Astrocyte of the spinal cord (primary cell): Measurements from ENCODE around the gene VSX2.

Source experiments
- DNase-seq: peaks from one replicate; pipeline ENCODE4 v3.0.0; 2011; ENCODE audit warnings: low read depth, low spot score
- H3K4me3 ChIP-seq: 2 replicates; pipeline ENCODE4 v1.5.1; 2011; ENCODE audit warnings: low read depth, mild to moderate bottlenecking, low read length, moderate library complexity
- in situ Hi-C: cut with HindIII; loops from 2 replicates; pipeline ENCODE4 v1.10.0; 2017; ENCODE audit warnings: low sequenced_read_pairs
- TF ChIP-seq, protein P1 (sequence below): IDR thresholded peaks from 2 replicates; pipeline ENCODE4 v1.5.1; 2012; ENCODE audit warnings: low read depth, mild to moderate bottlenecking, low read length, inconsistent platforms

Gene VSX2

DNA sequence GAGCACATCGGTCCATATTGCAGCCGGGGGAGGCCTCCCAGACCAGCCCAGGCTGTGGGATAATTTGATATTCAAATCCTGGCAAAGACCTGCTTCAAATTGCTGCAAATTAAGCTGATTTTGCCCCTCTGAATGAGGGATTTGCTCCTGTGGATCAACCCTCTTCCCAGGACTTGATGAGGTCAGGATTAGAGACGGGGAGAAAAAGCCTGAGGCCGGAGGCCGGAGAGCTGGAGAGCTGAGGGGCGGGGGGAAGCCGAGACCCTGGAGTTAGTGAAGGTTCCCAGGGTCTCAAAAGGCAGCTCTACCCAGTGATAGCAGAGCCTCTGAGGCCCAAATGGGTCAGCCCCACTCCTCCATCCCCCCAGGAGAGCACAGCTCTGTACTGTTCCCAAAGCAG lies 17.5 kb upstream of the VSX2 start:
- no peak for DNase-seq
- in situ Hi-C loops, result no loop called here

DNA sequence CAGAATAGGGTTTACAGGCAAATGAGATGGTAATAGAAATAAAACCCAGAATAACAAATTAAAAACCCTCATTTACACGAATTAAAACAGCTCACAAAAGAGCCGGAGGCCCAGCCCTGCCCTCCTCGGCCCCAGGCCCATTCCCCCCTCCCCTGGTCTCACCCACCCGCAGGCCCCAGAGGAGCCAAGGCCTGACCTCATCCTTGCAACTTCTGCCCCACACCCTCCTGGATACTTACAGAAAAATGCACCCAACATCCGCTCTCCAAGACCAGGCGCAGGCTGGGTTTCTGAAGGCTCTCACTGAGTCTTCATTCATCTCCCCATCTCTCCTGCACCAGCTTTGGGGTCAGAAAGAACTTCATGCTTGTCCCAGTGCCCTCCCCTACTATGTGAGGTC lies 16.2 kb upstream of the VSX2 start:
- TF ChIP-seq, protein P1, sequence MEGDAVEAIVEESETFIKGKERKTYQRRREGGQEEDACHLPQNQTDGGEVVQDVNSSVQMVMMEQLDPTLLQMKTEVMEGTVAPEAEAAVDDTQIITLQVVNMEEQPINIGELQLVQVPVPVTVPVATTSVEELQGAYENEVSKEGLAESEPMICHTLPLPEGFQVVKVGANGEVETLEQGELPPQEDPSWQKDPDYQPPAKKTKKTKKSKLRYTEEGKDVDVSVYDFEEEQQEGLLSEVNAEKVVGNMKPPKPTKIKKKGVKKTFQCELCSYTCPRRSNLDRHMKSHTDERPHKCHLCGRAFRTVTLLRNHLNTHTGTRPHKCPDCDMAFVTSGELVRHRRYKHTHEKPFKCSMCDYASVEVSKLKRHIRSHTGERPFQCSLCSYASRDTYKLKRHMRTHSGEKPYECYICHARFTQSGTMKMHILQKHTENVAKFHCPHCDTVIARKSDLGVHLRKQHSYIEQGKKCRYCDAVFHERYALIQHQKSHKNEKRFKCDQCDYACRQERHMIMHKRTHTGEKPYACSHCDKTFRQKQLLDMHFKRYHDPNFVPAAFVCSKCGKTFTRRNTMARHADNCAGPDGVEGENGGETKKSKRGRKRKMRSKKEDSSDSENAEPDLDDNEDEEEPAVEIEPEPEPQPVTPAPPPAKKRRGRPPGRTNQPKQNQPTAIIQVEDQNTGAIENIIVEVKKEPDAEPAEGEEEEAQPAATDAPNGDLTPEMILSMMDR, result no peak
- no peak overlapping the region for H3K4me3 ChIP-seq
- in situ Hi-C loops, result no loop called here

More for the DNA sequence above, 17.5 kb upstream of the VSX2 start:
- TF ChIP-seq, protein P1, result no peak
- H3K4me3 ChIP-seq, result no peak overlapping the region

DNA sequence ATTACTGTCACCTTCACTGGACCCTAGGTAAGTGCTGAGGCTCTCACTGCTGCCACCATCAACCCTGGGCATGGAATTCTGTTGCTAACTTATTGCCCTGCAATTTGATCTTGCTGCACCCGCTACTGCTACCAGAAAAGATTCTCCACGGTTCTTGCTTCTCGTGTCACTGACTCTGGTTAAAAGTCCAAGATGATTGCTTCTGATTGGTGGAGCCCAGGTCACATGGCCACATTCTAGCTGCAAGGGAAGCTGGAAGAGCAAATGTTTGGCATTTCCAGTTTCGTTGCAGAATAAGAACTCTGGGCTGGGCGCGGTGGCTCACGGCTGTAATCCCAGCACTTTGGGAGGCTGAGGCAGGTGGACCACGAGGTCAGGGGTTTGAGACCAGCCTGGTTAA lies 7.5 kb upstream of the VSX2 start:
- no peak overlapping the region for H3K4me3 ChIP-seq
- no peak for DNase-seq
- in situ Hi-C loops, result no loop called here
- TF ChIP-seq, protein P1, result no peak

More for the DNA sequence above, 16.2 kb upstream of the VSX2 start:
- no peak for DNase-seq

DNA sequence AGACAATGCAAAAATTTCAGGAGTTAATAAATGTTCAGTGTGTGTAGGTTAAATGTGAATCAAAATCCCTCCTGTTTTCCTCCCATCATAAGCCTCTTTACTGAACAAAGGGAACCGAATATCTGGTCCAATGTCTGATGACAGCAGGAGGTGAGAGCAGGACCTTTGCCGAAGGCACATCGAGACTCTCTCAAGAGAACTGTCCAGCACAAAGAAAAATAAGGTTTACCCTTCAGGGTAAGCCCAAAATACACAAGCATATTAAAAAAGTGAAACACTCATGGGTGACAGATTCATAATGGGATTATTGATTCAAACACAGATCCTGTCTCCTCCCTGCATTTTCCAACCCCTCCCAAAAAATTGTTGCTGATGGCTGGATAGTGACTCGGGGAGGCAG lies 4.2 kb upstream of the VSX2 start:
- no peak for DNase-seq
- no peak overlapping the region for H3K4me3 ChIP-seq
- in situ Hi-C loops, result no loop called here
- TF ChIP-seq, protein P1, result no peak

DNA sequence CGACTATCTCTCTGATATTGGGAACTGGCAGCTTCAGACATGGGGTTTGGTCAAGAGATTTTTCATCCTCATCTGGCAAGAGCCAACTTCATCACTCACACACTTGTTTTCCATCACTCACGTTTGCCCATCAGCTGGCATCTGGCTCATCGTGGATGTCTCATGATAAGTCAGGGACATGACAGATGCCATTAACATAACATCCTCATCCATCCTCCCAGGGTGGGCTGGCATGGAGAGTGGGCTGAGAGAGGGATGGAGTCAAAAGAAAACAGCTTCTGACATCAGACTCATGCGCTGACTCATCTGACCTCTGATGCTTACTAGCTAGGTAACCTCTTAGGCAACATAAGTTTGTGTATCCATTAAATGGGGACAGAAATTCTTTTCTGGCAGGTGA lies 1.8 kb upstream of the VSX2 start:
- TF ChIP-seq, protein P1, result no peak
- in situ Hi-C loops, result no loop called here
- no peak overlapping the region for H3K4me3 ChIP-seq
- no peak for DNase-seq

DNA sequence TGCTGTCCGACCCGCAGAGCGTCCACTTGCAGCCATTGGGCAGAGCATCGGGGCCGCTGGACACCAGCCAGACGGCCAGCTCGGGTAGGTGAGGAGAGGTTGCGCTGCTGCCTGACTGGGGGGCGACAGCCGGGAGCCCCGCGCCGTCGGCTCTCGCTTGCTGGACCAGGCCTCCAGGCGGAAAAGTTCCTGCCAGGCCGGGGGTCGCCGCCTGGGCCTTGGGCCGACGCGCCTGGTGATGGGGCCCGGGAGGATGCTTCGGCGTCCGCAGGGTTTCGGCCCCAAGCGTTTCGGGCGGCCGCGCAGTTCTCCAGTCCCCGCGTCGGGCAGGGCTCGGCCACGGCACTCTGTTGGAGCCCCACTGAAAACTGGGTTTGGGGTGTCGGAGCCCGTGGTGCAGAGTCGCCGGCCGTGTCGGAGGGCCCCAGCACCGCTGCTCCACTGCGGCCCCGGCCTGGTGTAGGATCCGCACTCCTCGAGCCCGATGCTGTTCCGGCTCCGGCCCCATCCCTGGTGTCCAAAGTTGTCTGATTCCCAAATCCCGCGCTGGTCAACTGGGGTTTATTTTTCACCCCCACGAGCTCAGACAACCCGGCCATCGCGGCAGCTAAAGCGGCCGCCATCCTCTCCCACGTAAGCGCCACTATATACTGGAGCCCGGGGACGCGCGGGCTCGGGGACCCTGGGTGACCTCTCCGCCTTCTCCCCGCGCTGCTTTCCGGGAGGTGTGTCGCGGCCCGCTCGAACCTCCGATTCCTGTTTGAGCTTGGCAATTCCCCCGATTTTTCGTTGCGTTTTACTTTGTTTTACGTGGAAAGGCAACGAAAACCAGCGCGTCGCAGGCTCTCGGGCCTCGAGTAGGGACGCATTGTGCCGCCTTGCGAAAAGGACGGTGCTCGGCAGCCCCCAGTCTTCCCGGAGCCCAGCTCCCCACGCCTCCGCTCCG lies 872 bp downstream of the VSX2 start:
- TF ChIP-seq, protein P1, result no peak
- in situ Hi-C loops, result no loop called here
- DNase-seq, result peak; percentile 9
- H3K4me3 ChIP-seq, result no peak overlapping the region
